IMR-90 (cell line): ENCODE results near the gene SH3TC1. TPM values are rescaled to one million over a fixed set of nuclear protein-coding genes. Genes with fewer than 3 reads are reported as not detected.

Experiments
- ATAC-seq: fragments of 200-7000 bp; cut with Tn5 transposase; 2 replicates; pipeline ENCODE4 v1.9.1; 2020; ENCODE audit warnings: low read depth, mild to moderate bottlenecking, moderate library complexity
- BruUV-seq: library from RNA; stranded (reverse); fragments of 400-500 nt; replicated peaks from 2 replicates; lab custom pipeline; 2021; lab: Mats Ljungman, UMichigan
- CTCF ChIA-PET: fragments of 300-600 bp; formaldehyde crosslinking; extraction: SDS; loops from one replicate; lab custom pipeline; 2021; ENCODE audit warnings: antibody characterized with exemption; lab: Yijun Ruan, JAX
- POLR2A ChIA-PET: fragments of 300-600 bp; sonication (Branson Sonifier 250); formaldehyde crosslinking; loops from one replicate; lab custom pipeline; 2022; ENCODE audit warnings: antibody characterized with exemption; ENCODE audit not compliant: unreplicated experiment; lab: Charles Lee
- DNase-seq: peaks from one replicate; pipeline ENCODE4 v3.0.0; 2013
- H2AFZ ChIP-seq: replicated peaks from 2 replicates; pipeline ENCODE3; 2013; ENCODE audit warnings: low read length, mild to moderate bottlenecking; ENCODE audit not compliant: poor library complexity
- H2AK5ac ChIP-seq: 2 replicates; pipeline ENCODE4 v1.6.1; 2013; ENCODE audit warnings: low read depth, low read length, inconsistent platforms
- H2AK9ac ChIP-seq: replicated peaks from 2 replicates; pipeline ENCODE3; 2013; ENCODE audit warnings: mild to moderate bottlenecking, low read depth, low read length, moderate library complexity; ENCODE audit not compliant: poor library complexity
- H2BK120ac ChIP-seq: 2 replicates; pipeline ENCODE4 v1.6.1; 2013; ENCODE audit warnings: low read depth, low read length, inconsistent platforms
- H2BK15ac ChIP-seq: 3 replicates; pipeline ENCODE4 v1.6.1; 2013; ENCODE audit warnings: low read depth, low read length, inconsistent platforms
- H2BK20ac ChIP-seq: 2 replicates; pipeline ENCODE4 v1.6.1; 2013; ENCODE audit warnings: low read depth, mild to moderate bottlenecking, inconsistent platforms, low read length, moderate library complexity
- H2BK5ac ChIP-seq: 2 replicates; pipeline ENCODE4 v1.6.1; 2013; ENCODE audit warnings: mild to moderate bottlenecking, low read depth, low read length, inconsistent platforms; ENCODE audit not compliant: poor library complexity, severe bottlenecking
- H3K14ac ChIP-seq: replicated peaks from 2 replicates; pipeline ENCODE4 v1.6.1; 2013; ENCODE audit warnings: low read depth, low read length, inconsistent platforms
- H3K18ac ChIP-seq: 2 replicates; pipeline ENCODE4 v1.6.1; 2013; ENCODE audit warnings: low read depth, low read length, control low read depth
- H3K23ac ChIP-seq: 2 replicates; pipeline ENCODE4 v1.6.1; 2013; ENCODE audit warnings: low read depth, low read length, inconsistent platforms
- H3K27ac ChIP-seq: 2 replicates; pipeline ENCODE4 v1.5.1; 2013; ENCODE audit warnings: mild to moderate bottlenecking, control low read depth, low read length; ENCODE audit not compliant: insufficient read depth
- H3K27me3 ChIP-seq: 2 replicates; pipeline ENCODE4 v1.6.1; 2013; ENCODE audit warnings: low read length; ENCODE audit not compliant: control insufficient read depth, insufficient read depth
- H3K36me3 ChIP-seq: 2 replicates; pipeline ENCODE4 v1.6.1; 2013; ENCODE audit warnings: low read length, mixed read lengths; ENCODE audit not compliant: control insufficient read depth, insufficient read depth
- H3K4ac ChIP-seq: 2 replicates; pipeline ENCODE4 v1.6.1; 2013; ENCODE audit warnings: low read depth, low read length, inconsistent platforms
- H3K4me1 ChIP-seq: 2 replicates; pipeline ENCODE4 v1.6.1; 2013; ENCODE audit warnings: low read length, mixed read lengths; ENCODE audit not compliant: control insufficient read depth, insufficient read depth
- H3K4me2 ChIP-seq: 2 replicates; pipeline ENCODE4 v1.6.1; 2013; ENCODE audit warnings: low read depth, mild to moderate bottlenecking, control low read depth, low read length, moderate library complexity
- H3K4me3 ChIP-seq: 2 replicates; pipeline ENCODE4 v1.5.1; 2013; ENCODE audit warnings: low read depth, mild to moderate bottlenecking, control low read depth, low read length, moderate library complexity; ENCODE audit not compliant: insufficient read depth
- H3K56ac ChIP-seq: 2 replicates; pipeline ENCODE4 v1.6.1; 2013; ENCODE audit warnings: low read length, inconsistent platforms; ENCODE audit not compliant: insufficient read depth; ENCODE audit errors: extremely low read depth
- H3K79me1 ChIP-seq, 2 experiments: 2 replicates each; pipeline ENCODE4 v1.6.1; 2013; ENCODE audit warnings: low read length in 2 of 2, inconsistent platforms in 1 of 2, low read depth in 1 of 2
- H3K9ac ChIP-seq: 2 replicates; pipeline ENCODE4 v1.6.1; 2013; ENCODE audit warnings: low read depth, low read length, control low read depth
- H3K9me1 ChIP-seq: 2 replicates; pipeline ENCODE4 v1.6.1; 2013; ENCODE audit warnings: low read length, inconsistent platforms; ENCODE audit not compliant: insufficient read depth
- H3K9me3 ChIP-seq: 2 replicates; pipeline ENCODE4 v1.6.1; 2013; ENCODE audit warnings: low read length; ENCODE audit not compliant: control insufficient read depth, insufficient read depth
- H4K20me1 ChIP-seq: 2 replicates; pipeline ENCODE4 v1.6.1; 2013; ENCODE audit warnings: low read length, inconsistent platforms; ENCODE audit not compliant: insufficient read depth
- H4K5ac ChIP-seq: 2 replicates; pipeline ENCODE4 v1.6.1; 2013; ENCODE audit warnings: mild to moderate bottlenecking, low read depth, low read length, control low read depth
- H4K8ac ChIP-seq, 2 experiments: 2 replicates each; pipeline ENCODE4 v1.6.1; 2013; ENCODE audit warnings: low read depth in 2 of 2, low read length in 2 of 2, control low read depth in 1 of 2, inconsistent platforms in 1 of 2
- H4K91ac ChIP-seq: 2 replicates; pipeline ENCODE4 v1.6.1; 2013; ENCODE audit warnings: low read depth, low read length, inconsistent platforms; ENCODE audit not compliant: insufficient read depth
- BHLHE40 ChIP-seq: fragments of 150-350 bp; IDR thresholded peaks from 2 replicates; pipeline ENCODE4 v1.6.1; 2016; ENCODE audit warnings: mild to moderate bottlenecking, low read depth, low read length
- CEBPB ChIP-seq: IDR thresholded peaks from 2 replicates; pipeline ENCODE4 v1.6.1; 2012; ENCODE audit warnings: low read depth, low read length, improper control_type of control experiment
- CHD1 ChIP-seq: IDR thresholded peaks from 2 replicates; pipeline ENCODE4 v1.6.1; 2012; ENCODE audit warnings: low read depth, low read length, improper control_type of control experiment
- CTCF ChIP-seq: conservative IDR thresholded peaks from 2 replicates; pipeline ENCODE4 v1.5.1; 2012; ENCODE audit warnings: mild to moderate bottlenecking, low read depth, low read length, improper control_type of control experiment
- ELK1 ChIP-seq: fragments of 150-350 bp; IDR thresholded peaks from 2 replicates; pipeline ENCODE4 v1.6.1; 2016; ENCODE audit warnings: low read depth, mild to moderate bottlenecking, low read length, moderate library complexity, borderline replicate concordance
- FOS ChIP-seq: fragments of 150-350 bp; IDR thresholded peaks from 2 replicates; pipeline ENCODE4 v1.6.1; 2016; ENCODE audit warnings: low read depth, low read length
- MAFK ChIP-seq: IDR thresholded peaks from 2 replicates; pipeline ENCODE4 v1.6.1; 2012; ENCODE audit warnings: low read depth, low read length, improper control_type of control experiment
- MAZ ChIP-seq: IDR thresholded peaks from 2 replicates; pipeline ENCODE4 v1.6.1; 2012; ENCODE audit warnings: low read depth, mild to moderate bottlenecking, low read length, improper control_type of control experiment, moderate library complexity, borderline replicate concordance
- MXI1 ChIP-seq: IDR thresholded peaks from 2 replicates; pipeline ENCODE4 v1.6.1; 2012; ENCODE audit warnings: low read depth, mild to moderate bottlenecking, low read length, moderate library complexity, borderline replicate concordance
- NFE2L2 ChIP-seq: fragments of 150-350 bp; IDR thresholded peaks from 2 replicates; pipeline ENCODE4 v1.6.1; 2016; ENCODE audit warnings: low read depth, mild to moderate bottlenecking, low read length
- POLR2A ChIP-seq: IDR thresholded peaks from 2 replicates; pipeline ENCODE4 v1.6.1; 2012; ENCODE audit warnings: mild to moderate bottlenecking, low read depth, low read length
- RAD21 ChIP-seq: IDR thresholded peaks from 2 replicates; pipeline ENCODE4 v1.6.1; 2012; ENCODE audit warnings: low read length, improper control_type of control experiment
- RCOR1 ChIP-seq: IDR thresholded peaks from 2 replicates; pipeline ENCODE4 v1.6.1; 2012; ENCODE audit warnings: mild to moderate bottlenecking, low read length, improper control_type of control experiment; ENCODE audit not compliant: insufficient replicate concordance
- RFX5 ChIP-seq: IDR thresholded peaks from 2 replicates; pipeline ENCODE4 v1.8.0; 2012; ENCODE audit warnings: low read depth, mild to moderate bottlenecking, low read length, moderate library complexity
- SMC3 ChIP-seq: fragments of 150-350 bp; IDR thresholded peaks from 2 replicates; pipeline ENCODE4 v1.6.1; 2016; ENCODE audit warnings: low read depth, mild to moderate bottlenecking, antibody characterized with exemption, low read length, moderate library complexity
- USF2 ChIP-seq: fragments of 150-350 bp; IDR thresholded peaks from 2 replicates; pipeline ENCODE4 v1.6.1; 2017; ENCODE audit warnings: mild to moderate bottlenecking, antibody characterized with exemption, low read length, low read depth
- WGBS, 2 experiments: methylation state at CpG; one replicate each; pipeline versions ENCODE4 v1.1.5 to v1.1.7; 2013; ENCODE audit warnings: missing lambda C conversion rate in 2 of 2; ENCODE audit not compliant: insufficient read length in 1 of 2; ENCODE audit errors: extremely low coverage in 2 of 2; 5-methylcytosine and 5-hydroxymethylcytosine counted together
- dilution Hi-C: fragments of 300-500 bp; cut with HindIII; formaldehyde crosslinking; loops from one replicate; pipeline ENCODE4 v1.14.3; 2018; ENCODE audit warnings: low sequenced_read_pairs; ENCODE audit not compliant: unreplicated experiment
- in situ Hi-C: fragments of 300-500 bp; cut with MboI; formaldehyde crosslinking; loops from 3 replicates; pipeline ENCODE4 v1.14.3; 2019; ENCODE audit warnings: low sequenced_read_pairs, inconsistent platforms, mixed read lengths
- intact Hi-C: fragments of 100-400 bp; cut with micrococcal nuclease; formaldehyde crosslinking; loops from 2 replicates; pipeline ENCODE4 v1.10.0; 2022
- polyA plus RNA-seq, 3 experiments: library from polyadenylated mRNA; depleted of rRNA; stranded (reverse); fragments of >200 nt; gene quantifications; 2 replicates each; pipeline ENCODE4 v1.2.3, GENCODE V29; 2012; ENCODE audit warnings: low replicate concordance in 1 of 3
- total RNA-seq: library from RNA; depleted of rRNA; stranded (reverse); fragments of >200 nt; gene quantifications from 2 replicates; pipeline ENCODE4 v1.2.3, GENCODE V29; 2012

SH3TC1 gene
- total and polyA plus RNA-seq, 2 of the 4 experiments (the other 2 are of a cell fraction) = 1.6 to 2.2 TPM

GRCh38 chr4:8212622-8213021, 13.5 kb downstream of the SH3TC1 start:
- 94% methylated on average over 5 of the region's 12 CpGs; no CpG with 5 or more reads in 1 of the 2 experiments for WGBS, 2 experiments
- CTCF ChIA-PET = no interaction called here
- in situ Hi-C loops = loop anchor here (25.0 kb wide), 1 partner anchor 400 kb away; no protein-coding TSS in a partner anchor

More at GRCh38 chr4:8212622-8213021, 13.5 kb downstream of the SH3TC1 start:
- H3K4me2 ChIP-seq = no peak overlapping the region
- H2BK5ac ChIP-seq = no peak overlapping the region
- intact Hi-C loops = no loop called here
- H3K4me3 ChIP-seq = no peak overlapping the region
- H2BK120ac ChIP-seq = no peak overlapping the region
- no peaks in the 10 kb centered on the region for H3K79me1 ChIP-seq
- no peak overlapping the region for H3K14ac ChIP-seq
- no peak overlapping the region for H2AFZ ChIP-seq
- peaks cover 8% of the 10 kb centered on the region; the same call in 1 of the 2 replicates for H4K20me1 ChIP-seq
- no peak overlapping the region for H2AK9ac ChIP-seq
- H3K4me1 ChIP-seq = peaks cover 3% of the 10 kb centered on the region; the same call in 1 of the 2 replicates
- H3K36me3 ChIP-seq = no peaks in the 10 kb centered on the region
- dilution Hi-C loops = no loop called here
- TF ChIP-seq MAZ = no peak
- no peak for TF ChIP-seq CEBPB
- no peak for TF ChIP-seq FOS
- no peak for TF ChIP-seq USF2
- TF ChIP-seq RAD21 = no peak
- no peak for TF ChIP-seq SMC3
- no peak for TF ChIP-seq RFX5
- no peak for TF ChIP-seq MAFK
- TF ChIP-seq MXI1 = no peak
- TF ChIP-seq RCOR1 = no peak
- TF ChIP-seq ELK1 = no peak
- TF ChIP-seq POLR2A = no peak
- no peak for TF ChIP-seq NFE2L2
- TF ChIP-seq BHLHE40 = no peak
- TF ChIP-seq CHD1 = no peak
- TF ChIP-seq CTCF = no peak
- ATAC-seq = no peak
- no peak overlapping the region for H3K27ac ChIP-seq
- H3K9ac ChIP-seq = no peak overlapping the region
- H2AK5ac ChIP-seq = no peak overlapping the region
- H3K56ac ChIP-seq = no peak overlapping the region
- peaks cover 17% of the 10 kb centered on the region for H3K27me3 ChIP-seq
- BruUV-seq = no TSS peak
- peaks cover 5% of the 10 kb centered on the region for H3K9me1 ChIP-seq
- no peak for DNase-seq
- POLR2A ChIA-PET = no interaction called here
- no peak overlapping the region for H4K8ac ChIP-seq
- H3K23ac ChIP-seq = no peak overlapping the region
- no peak overlapping the region for H3K18ac ChIP-seq
- H3K4ac ChIP-seq = no peak overlapping the region
- no peak overlapping the region for H2BK20ac ChIP-seq
- no peaks in the 10 kb centered on the region for H3K9me3 ChIP-seq
- no peak overlapping the region for H4K5ac ChIP-seq
- H4K91ac ChIP-seq = no peak overlapping the region
- no peak overlapping the region for H2BK15ac ChIP-seq
